CD14-positive monocyte (primary cell): Measurements from ENCODE around the gene KRT17. TPM values are rescaled to one million over a fixed set of nuclear protein-coding genes. Genes with fewer than 3 reads are reported as not detected.
"Not testable (repeated sequence)": the region's sequence is repeated elsewhere in the genome, so short reads cannot be mapped to it uniquely, and the experiment has no call there.

ENCODE experiments used
- DNase-seq, 3 donors: peaks; one replicate each; pipeline ENCODE4 v3.0.0-alpha.2; 2011 to 2022
- H2AFZ ChIP-seq: 2 replicates; pipeline ENCODE4 v1.6.0; 2012; ENCODE audit warnings: mild to moderate bottlenecking, low read depth, low read length, inconsistent platforms; ENCODE audit not compliant: insufficient read depth, poor library complexity, severe bottlenecking
- H3K27ac ChIP-seq, 2 donors: 1 replicate in 1 of 2; 2 replicates in 1 of 2; pipeline ENCODE4 v1.5.1; 2012 to 2013; ENCODE audit warnings: low read length in 2 of 2, control low read depth in 1 of 2, inconsistent platforms in 1 of 2, low read depth in 1 of 2, mild to moderate bottlenecking in 1 of 2
- H3K27me3 ChIP-seq, 2 donors: one replicate each; pipeline versions ENCODE4 v1.6.0 to v1.6.1; 2011 to 2013; ENCODE audit warnings: low read length in 2 of 2; ENCODE audit not compliant: control insufficient read depth in 2 of 2, insufficient read depth in 2 of 2
- H3K36me3 ChIP-seq, 2 donors: replicated peaks in 1 of 2; 1 replicate in 1 of 2; 2 replicates in 1 of 2; pipeline versions ENCODE4 v1.5.1 to v1.6.1; 2012 to 2013; ENCODE audit warnings: low read length in 2 of 2, control low read depth in 1 of 2, inconsistent platforms in 1 of 2, mild to moderate bottlenecking in 1 of 2; ENCODE audit not compliant: insufficient read depth in 2 of 2, control insufficient read depth in 1 of 2
- H3K4me1 ChIP-seq, 2 donors: 1 replicate in 1 of 2; 2 replicates in 1 of 2; pipeline versions ENCODE4 v1.5.1 to v1.6.1; 2012 to 2013; ENCODE audit warnings: low read length in 2 of 2, control low read depth in 1 of 2, inconsistent platforms in 1 of 2, mild to moderate bottlenecking in 1 of 2, moderate library complexity in 1 of 2; ENCODE audit not compliant: insufficient read depth in 2 of 2, control insufficient read depth in 1 of 2
- H3K4me2 ChIP-seq: replicated peaks from 2 replicates; pipeline ENCODE3; 2012; ENCODE audit warnings: low read length, moderate library complexity, mild to moderate bottlenecking; ENCODE audit not compliant: poor library complexity, severe bottlenecking; ENCODE audit errors: extremely low read depth
- H3K4me3 ChIP-seq, 3 experiments: fragments of 200-600 bp in 1 of 3; sonication (generic) in 1 of 3; replicated peaks in 1 of 3; 1 replicate in 2 of 3; 2 replicates in 1 of 3; pipeline ENCODE4 v1.5.1; 2011 to 2013; ENCODE audit warnings: low read length in 3 of 3, mild to moderate bottlenecking in 3 of 3, control low read depth in 2 of 3, low read depth in 2 of 3, inconsistent platforms in 1 of 3, moderate library complexity in 1 of 3
- H3K79me2 ChIP-seq: 2 replicates; pipeline ENCODE4 v1.6.0; 2012; ENCODE audit warnings: mild to moderate bottlenecking, control low read depth, inconsistent platforms, low read length, moderate library complexity; ENCODE audit not compliant: insufficient read depth
- H3K9ac ChIP-seq: 2 replicates; pipeline ENCODE4 v1.6.0; 2017; ENCODE audit warnings: low read length, mild to moderate bottlenecking; ENCODE audit not compliant: insufficient read depth, poor library complexity, severe bottlenecking
- H3K9me3 ChIP-seq, 2 donors: replicated peaks in 1 of 2; 1 replicate in 1 of 2; 2 replicates in 1 of 2; pipeline versions ENCODE4 v1.5.1 to v1.6.1; 2012 to 2013; ENCODE audit warnings: low read length in 2 of 2, control low read depth in 1 of 2; ENCODE audit not compliant: control insufficient read depth in 1 of 2, insufficient read depth in 1 of 2
- H4K20me1 ChIP-seq: 2 replicates; pipeline ENCODE4 v1.6.0; 2012; ENCODE audit warnings: mild to moderate bottlenecking, low read length, control low read depth, moderate library complexity; ENCODE audit not compliant: insufficient read depth
- H3K27ac Mint-ChIP-seq, 7 donors: one replicate each; pipeline ENCODE4 v1.8.0; 2020; ENCODE audit warnings: mild to moderate bottlenecking in 7 of 7, mixed read lengths in 7 of 7, moderate library complexity in 6 of 7, inconsistent platforms in 2 of 7
- H3K27me3 Mint-ChIP-seq, 3 donors: one replicate each; pipeline ENCODE4 v1.8.0; 2021 to 2022; ENCODE audit warnings: low read depth in 3 of 3, mild to moderate bottlenecking in 3 of 3, mixed read lengths in 3 of 3, moderate library complexity in 3 of 3, inconsistent platforms in 1 of 3
- H3K36me3 Mint-ChIP-seq, 2 donors: one replicate each; pipeline ENCODE4 v1.8.0; 2020; ENCODE audit warnings: mixed read lengths in 2 of 2, inconsistent platforms in 1 of 2, mild to moderate bottlenecking in 1 of 2
- H3K4me1 Mint-ChIP-seq: one replicate; pipeline ENCODE4 v1.8.0; 2020; ENCODE audit warnings: mild to moderate bottlenecking, mixed read lengths
- H3K4me3 Mint-ChIP-seq, 2 donors: one replicate each; pipeline ENCODE4 v1.8.0; 2020; ENCODE audit warnings: mild to moderate bottlenecking in 2 of 2, mixed read lengths in 2 of 2, moderate library complexity in 1 of 2
- H3K9me3 Mint-ChIP-seq, 7 donors: one replicate each; pipeline ENCODE4 v1.8.0; 2020 to 2022; ENCODE audit warnings: mixed read lengths in 7 of 7, mild to moderate bottlenecking in 6 of 7, moderate library complexity in 6 of 7, inconsistent platforms in 2 of 7
- WGBS: methylation state at CpG from one replicate; pipeline ENCODE4 v1.1.5; 2013; ENCODE audit warnings: missing lambda C conversion rate; ENCODE audit not compliant: insufficient coverage; 5-methylcytosine and 5-hydroxymethylcytosine counted together
- intact Hi-C, 2 donors: fragments of 100-400 bp; cut with micrococcal nuclease; formaldehyde crosslinking; loops; one replicate each; pipeline versions ENCODE4 v1.15.0 to v1.15.1; 2023
- polyA plus RNA-seq, 3 donors: library from polyadenylated mRNA; depleted of rRNA in 1 of 3; unstranded in 2 of 3; stranded (reverse) in 1 of 3; fragments of 300-500 nt in 2 of 3; fragments of >200 nt in 1 of 3; fragmentation: Illumina TruSeq in 2 of 3; gene quantifications; 1 replicate in 2 of 3; 2 replicates in 1 of 3; pipeline ENCODE4 v1.2.3, GENCODE V29; 2012 to 2021
- TF ChIP-seq, protein P1 (sequence below): fragments of 200-600 bp; IDR thresholded peaks from one replicate; pipeline ENCODE4 v1.8.0; 2022; ENCODE audit warnings: antibody characterized with exemption, mild to moderate bottlenecking

The KRT17 gene
- polyA plus RNA-seq, 3 donors: 0.49 TPM; not detected in 2

- no peaks in the 10 kb centered on the region for H3K36me3 Mint-ChIP-seq
- WGBS: 94% methylated on average over 23 of the region's 25 CpGs
- no peak overlapping the region for H3K27ac Mint-ChIP-seq
- no peak for DNase-seq
- TF ChIP-seq, protein P1, sequence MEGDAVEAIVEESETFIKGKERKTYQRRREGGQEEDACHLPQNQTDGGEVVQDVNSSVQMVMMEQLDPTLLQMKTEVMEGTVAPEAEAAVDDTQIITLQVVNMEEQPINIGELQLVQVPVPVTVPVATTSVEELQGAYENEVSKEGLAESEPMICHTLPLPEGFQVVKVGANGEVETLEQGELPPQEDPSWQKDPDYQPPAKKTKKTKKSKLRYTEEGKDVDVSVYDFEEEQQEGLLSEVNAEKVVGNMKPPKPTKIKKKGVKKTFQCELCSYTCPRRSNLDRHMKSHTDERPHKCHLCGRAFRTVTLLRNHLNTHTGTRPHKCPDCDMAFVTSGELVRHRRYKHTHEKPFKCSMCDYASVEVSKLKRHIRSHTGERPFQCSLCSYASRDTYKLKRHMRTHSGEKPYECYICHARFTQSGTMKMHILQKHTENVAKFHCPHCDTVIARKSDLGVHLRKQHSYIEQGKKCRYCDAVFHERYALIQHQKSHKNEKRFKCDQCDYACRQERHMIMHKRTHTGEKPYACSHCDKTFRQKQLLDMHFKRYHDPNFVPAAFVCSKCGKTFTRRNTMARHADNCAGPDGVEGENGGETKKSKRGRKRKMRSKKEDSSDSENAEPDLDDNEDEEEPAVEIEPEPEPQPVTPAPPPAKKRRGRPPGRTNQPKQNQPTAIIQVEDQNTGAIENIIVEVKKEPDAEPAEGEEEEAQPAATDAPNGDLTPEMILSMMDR: no peak
- Histone ChIP-seq H3K27ac (no peak overlapping the region), H2AFZ (no peak overlapping the region), H3K9me3 (peaks cover 7 to 11% of the 10 kb centered on the region in 2 donors), H3K27me3 (no peaks in the 10 kb centered on the region), H3K4me2 (no peak overlapping the region), H3K79me2 (no peaks in the 10 kb centered on the region), H3K36me3 (no peaks in the 10 kb centered on the region), H3K4me1 (no peaks in the 10 kb centered on the region), H3K9ac (no peak overlapping the region), H4K20me1 (no peaks in the 10 kb centered on the region), H3K4me3 (no peak overlapping the region)
- no peak overlapping the region for H3K4me3 Mint-ChIP-seq
- H3K4me1 Mint-ChIP-seq: no peaks in the 10 kb centered on the region
- peaks cover 8 to 11% (median 10%) of the 10 kb centered on the region in 3 donors for H3K27me3 Mint-ChIP-seq
- intact Hi-C loops: no loop called here
- peaks cover 11 to 16% (median 14%) of the 10 kb centered on the region in 7 donors for H3K9me3 Mint-ChIP-seq
These were observed 13.3 kb downstream of the KRT17 start for GRCh38 chr17:41610965-41611640.

GRCh38 chr17:41610061-41610517 is 14.3 kb downstream of the KRT17 start:
- H3K4me1 ChIP-seq, intact Hi-C loops, H3K27me3 ChIP-seq, H3K4me3 ChIP-seq, H3K27ac ChIP-seq, H3K4me2 ChIP-seq, H3K27ac Mint-ChIP-seq, DNase-seq, H3K36me3 Mint-ChIP-seq, H3K9ac ChIP-seq, H3K79me2 ChIP-seq, H4K20me1 ChIP-seq, H2AFZ ChIP-seq, H3K36me3 ChIP-seq, H3K4me1 Mint-ChIP-seq, H3K4me3 Mint-ChIP-seq: not testable (repeated sequence)
- peaks cover 7 to 11% of the 10 kb centered on the region in 2 donors for H3K9me3 ChIP-seq
- H3K9me3 Mint-ChIP-seq: peaks cover 13 to 18% (median 15%) of the 10 kb centered on the region in 7 donors
- WGBS: 21% methylated on average over 7 of the region's 10 CpGs
- peaks cover 9 to 11% (median 10%) of the 10 kb centered on the region in 3 donors for H3K27me3 Mint-ChIP-seq

DNA sequence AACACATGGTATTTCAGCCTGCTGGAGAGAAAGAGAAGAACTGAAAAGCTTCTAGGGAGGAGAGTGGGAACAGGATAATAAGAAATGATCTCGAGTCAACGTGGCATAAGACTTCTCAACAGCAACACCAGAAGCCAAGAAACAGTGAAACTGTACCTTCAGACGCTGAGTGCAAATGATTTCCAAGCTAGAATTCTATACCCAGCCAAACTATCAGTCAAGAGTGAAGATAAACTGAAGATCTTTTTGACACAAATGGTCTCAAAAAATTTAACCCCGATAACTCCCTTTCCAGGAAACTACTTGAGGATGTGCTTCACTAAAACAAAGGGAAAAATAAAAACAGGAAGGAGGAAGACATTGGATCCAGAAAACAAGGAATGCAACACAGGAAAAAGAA is 17.4 kb downstream of the KRT17 start:
- not testable (repeated sequence) for H3K4me3 Mint-ChIP-seq, H3K27me3 ChIP-seq

More for the DNA sequence above, 17.4 kb downstream of the KRT17 start:
- H3K36me3 ChIP-seq, H3K4me2 ChIP-seq, H3K4me1 Mint-ChIP-seq, H2AFZ ChIP-seq, H3K4me1 ChIP-seq, DNase-seq, H3K27ac Mint-ChIP-seq, H3K79me2 ChIP-seq, H3K36me3 Mint-ChIP-seq, H3K4me3 ChIP-seq, H3K9ac ChIP-seq, intact Hi-C loops, H4K20me1 ChIP-seq, H3K27ac ChIP-seq: not testable (repeated sequence)
- Mint-ChIP-seq H3K9me3 (peaks cover 13 to 18% (median 15%) of the 10 kb centered on the region in 7 donors), H3K27me3 (peaks cover 6 to 11% (median 7%) of the 10 kb centered on the region in 3 donors)
- WGBS: 100% methylated on average over 1 of the region's 4 CpGs
- H3K9me3 ChIP-seq: peaks cover 7 to 11% of the 10 kb centered on the region in 2 donors
